Adrenal gland (tissue), 12 donors: ENCODE measurements around the gene COL1A2. TPM values are rescaled to one million over a fixed set of nuclear protein-coding genes. Genes with fewer than 3 reads are reported as not detected.

Source experiments
- DNase-seq, 7 donors: peaks; one replicate each; pipeline ENCODE4 v3.0.0-alpha.2; 2019 to 2020
- H3K27ac ChIP-seq, 5 donors: fragments of 200-600 bp; sonication (generic) in 4 of 5; 1 replicate in 3 of 5; 2 replicates in 2 of 5; pipeline versions ENCODE4 v1.5.1 to v1.8.0; 2016 to 2020; ENCODE audit warnings: mild to moderate bottlenecking in 1 of 5
- H3K27me3 ChIP-seq: fragments of 200-600 bp; 2 replicates; pipeline ENCODE4 v1.8.0; 2021
- H3K36me3 ChIP-seq, 2 donors: fragments of 200-600 bp; replicated peaks in 1 of 2; 1 replicate in 1 of 2; 2 replicates in 1 of 2; pipeline versions ENCODE4 v1.5.1 to v1.8.0; 2018 to 2022
- H3K4me1 ChIP-seq, 2 donors: fragments of 200-600 bp; replicated peaks in 1 of 2; 1 replicate in 1 of 2; 2 replicates in 1 of 2; pipeline versions ENCODE4 v1.5.1 to v1.8.0; 2018 to 2021
- H3K4me3 ChIP-seq, 4 donors: fragments of 200-600 bp; sonication (generic) in 3 of 4; one replicate each; pipeline ENCODE4 v1.5.1; 2016 to 2018
- H3K9me3 ChIP-seq, 3 donors: fragments of 200-600 bp; sonication (generic) in 1 of 3; replicated peaks in 1 of 3; 1 replicate in 2 of 3; 2 replicates in 1 of 3; pipeline versions ENCODE4 v1.5.1 to v1.8.0; 2016 to 2021
- POLR2A ChIP-seq, 2 donors: fragments of 450-650 bp; IDR thresholded peaks; one replicate each; pipeline ENCODE4 v1.6.1; 2017; ENCODE audit warnings: antibody characterized with exemption in 2 of 2, mild to moderate bottlenecking in 2 of 2, moderate library complexity in 1 of 2
- WGBS, 4 donors: extraction: QIAGEN DNeasy Blood & Tissue Kit in 2 of 4; methylation state at CpG; one replicate each; pipeline versions ENCODE4 v1.1.5 to v1.1.7; 2013 to 2017; 5-methylcytosine and 5-hydroxymethylcytosine counted together
- intact Hi-C, 2 donors: fragments of 100-400 bp; cut with DNase I; formaldehyde crosslinking; loops; one replicate each; pipeline versions ENCODE4 v1.14.1 to v1.15.0; 2022 to 2023
- polyA plus RNA-seq, 3 donors: library from polyadenylated mRNA; stranded (reverse); fragments of 200-250 nt in 2 of 3; fragments of 350-450 nt in 1 of 3; fragmentation: Illumina TruSeq in 1 of 3; extraction: RNeasy Lipid Tissue Mini Kit (QIAGEN cat#74804) in 1 of 3; gene quantifications; one replicate each; pipeline ENCODE4 v1.2.3, GENCODE V29; 2013 to 2014
- total RNA-seq, 9 donors: library from RNA; depleted of rRNA in 4 of 9; stranded (reverse); fragments of >200 nt in 4 of 9; fragments of 120-200 nt in 1 of 9; fragmentation: NEBNext Ultra II Directional in 1 of 9; extraction: Animal tissue kit (Norgen Biotek cat#: 25700) in 1 of 9; gene quantifications; one replicate each; pipeline versions ENCODE4 v1.1.0 to v1.2.4, GENCODE V29; 2013 to 2023
- TF ChIP-seq, protein P1 (sequence below), 6 experiments: fragments of 450-650 bp in 4 of 6; fragments of 200-600 bp in 2 of 6; sonication (generic) in 1 of 6; IDR thresholded peaks; 1 replicate in 5 of 6; 2 replicates in 1 of 6; pipeline versions ENCODE4 v1.5.1 to v1.8.0; 2016 to 2021; ENCODE audit warnings: antibody characterized with exemption in 6 of 6, mild to moderate bottlenecking in 2 of 6, moderate library complexity in 1 of 6
- donor health status: healthy with polysubstance abuse.
- donor health status: Bipolar disorder and iron deficiency.
- donor health status: DM: yes; HTN: yes; CAD: no.
- donor health status: DM: no; HTN: no; CAD: no.
- donor health status: DM: no; HTN: no; CAD: no.
- donor health status: DM: yes; HTN: yes; CAD: no.

The COL1A2 gene
- total and polyA plus RNA-seq, 12 donors = 74.6 to 475 (median 182) TPM

DNA sequence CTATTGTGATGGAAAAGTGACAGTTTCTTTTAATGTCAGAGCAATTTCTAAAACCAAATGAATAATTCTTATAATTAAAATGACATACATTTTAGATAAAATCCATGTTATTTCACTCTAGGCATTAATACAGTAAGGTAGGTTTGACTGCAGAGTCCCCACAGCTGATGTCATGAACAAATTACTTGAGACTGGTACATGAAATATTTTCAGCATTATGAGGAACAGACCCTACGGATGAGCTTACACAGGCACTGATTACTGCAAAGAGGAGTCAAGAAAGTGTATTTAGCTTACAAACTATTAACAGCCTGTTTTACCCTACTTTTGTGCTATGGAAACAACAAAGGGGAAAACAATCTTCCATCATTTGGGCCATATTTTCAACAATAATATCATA lies 8.9 kb downstream of the COL1A2 start:
- Histone ChIP-seq H3K4me1 (no peaks in the 10 kb centered on the region), H3K9me3 (no peaks in the 10 kb centered on the region), H3K27ac (no peak overlapping the region), H3K27me3 (no peaks in the 10 kb centered on the region), H3K36me3 (no peaks in the 10 kb centered on the region), H3K4me3 (no peak overlapping the region)
- TF ChIP-seq POLR2A (IDR thresholded peaks at IDR 0.05) = no peak
- TF ChIP-seq, protein P1, sequence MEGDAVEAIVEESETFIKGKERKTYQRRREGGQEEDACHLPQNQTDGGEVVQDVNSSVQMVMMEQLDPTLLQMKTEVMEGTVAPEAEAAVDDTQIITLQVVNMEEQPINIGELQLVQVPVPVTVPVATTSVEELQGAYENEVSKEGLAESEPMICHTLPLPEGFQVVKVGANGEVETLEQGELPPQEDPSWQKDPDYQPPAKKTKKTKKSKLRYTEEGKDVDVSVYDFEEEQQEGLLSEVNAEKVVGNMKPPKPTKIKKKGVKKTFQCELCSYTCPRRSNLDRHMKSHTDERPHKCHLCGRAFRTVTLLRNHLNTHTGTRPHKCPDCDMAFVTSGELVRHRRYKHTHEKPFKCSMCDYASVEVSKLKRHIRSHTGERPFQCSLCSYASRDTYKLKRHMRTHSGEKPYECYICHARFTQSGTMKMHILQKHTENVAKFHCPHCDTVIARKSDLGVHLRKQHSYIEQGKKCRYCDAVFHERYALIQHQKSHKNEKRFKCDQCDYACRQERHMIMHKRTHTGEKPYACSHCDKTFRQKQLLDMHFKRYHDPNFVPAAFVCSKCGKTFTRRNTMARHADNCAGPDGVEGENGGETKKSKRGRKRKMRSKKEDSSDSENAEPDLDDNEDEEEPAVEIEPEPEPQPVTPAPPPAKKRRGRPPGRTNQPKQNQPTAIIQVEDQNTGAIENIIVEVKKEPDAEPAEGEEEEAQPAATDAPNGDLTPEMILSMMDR (IDR thresholded peaks at IDR 0.05) = no peak
- DNase-seq = no peak
- intact Hi-C loops = no loop called here
- WGBS, 4 donors = 42 to 86% (median 76%) methylated on average over 1 of the region's 1 CpG

DNA sequence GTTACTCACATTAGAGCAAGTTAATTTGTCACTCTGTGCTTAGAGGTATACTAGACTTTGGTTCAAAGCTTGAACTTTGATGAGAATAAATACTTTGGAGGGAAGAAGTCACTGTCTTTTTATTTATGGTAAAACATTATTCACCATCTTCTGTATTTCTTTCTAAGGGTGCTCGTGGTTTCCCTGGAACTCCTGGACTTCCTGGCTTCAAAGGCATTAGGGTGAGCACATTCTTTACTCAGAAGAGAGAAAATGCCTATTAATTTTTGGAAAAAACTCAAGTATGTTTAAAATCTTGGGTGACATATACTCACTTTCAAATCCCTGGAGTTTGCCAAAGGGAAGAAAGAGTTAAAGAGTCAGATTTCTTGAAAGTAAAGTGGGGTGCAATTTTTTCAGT lies 10.8 kb downstream of the COL1A2 start:
- H3K36me3 ChIP-seq = peaks cover 0 to 6% of the 10 kb centered on the region in 2 donors

DNA sequence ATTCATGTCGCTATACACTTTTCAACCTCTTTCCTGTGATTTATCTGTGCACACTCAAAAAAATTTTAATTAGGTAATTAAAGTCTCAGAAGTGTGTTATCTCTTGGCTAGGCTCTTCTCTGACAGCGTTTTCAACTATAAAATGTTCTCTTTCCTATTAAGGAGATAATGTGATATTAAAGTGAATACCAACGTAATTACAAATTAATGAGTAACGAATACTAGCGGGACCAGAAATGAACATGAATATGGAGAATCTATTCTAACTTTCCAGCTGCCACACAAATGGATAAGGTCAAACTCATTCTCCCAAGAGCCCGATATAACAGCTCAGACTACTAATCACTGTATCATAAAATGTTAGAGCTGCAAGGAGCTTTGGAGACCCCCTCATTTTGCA lies 12.0 kb downstream of the COL1A2 start:
- H3K9me3 ChIP-seq = no peaks in the 10 kb centered on the region
- intact Hi-C loops = no loop called here
- no peaks in the 10 kb centered on the region for H3K4me1 ChIP-seq
- DNase-seq = no peak
- no peak overlapping the region for H3K27ac ChIP-seq
- TF ChIP-seq, protein P1 (IDR thresholded peaks at IDR 0.05) = no peak
- TF ChIP-seq POLR2A (IDR thresholded peaks at IDR 0.05) = no peak
- H3K4me3 ChIP-seq = no peak overlapping the region
- H3K27me3 ChIP-seq = no peaks in the 10 kb centered on the region
- H3K36me3 ChIP-seq = peaks cover 0 to 6% of the 10 kb centered on the region in 2 donors
- 77 to 84% (median 80%) methylated on average over 6 of the region's 6 CpGs for WGBS, 4 donors

More for the DNA sequence above, 10.8 kb downstream of the COL1A2 start:
- H3K4me1 ChIP-seq = no peaks in the 10 kb centered on the region
- intact Hi-C loops = no loop called here
- H3K9me3 ChIP-seq = no peaks in the 10 kb centered on the region
- no peak for TF ChIP-seq POLR2A (IDR thresholded peaks at IDR 0.05)
- H3K4me3 ChIP-seq = no peak overlapping the region
- no peak overlapping the region for H3K27ac ChIP-seq
- no peak for DNase-seq
- H3K27me3 ChIP-seq = no peaks in the 10 kb centered on the region
- WGBS, 4 donors = 62 to 74% (median 65%) methylated on average over 1 of the region's 1 CpG

DNA sequence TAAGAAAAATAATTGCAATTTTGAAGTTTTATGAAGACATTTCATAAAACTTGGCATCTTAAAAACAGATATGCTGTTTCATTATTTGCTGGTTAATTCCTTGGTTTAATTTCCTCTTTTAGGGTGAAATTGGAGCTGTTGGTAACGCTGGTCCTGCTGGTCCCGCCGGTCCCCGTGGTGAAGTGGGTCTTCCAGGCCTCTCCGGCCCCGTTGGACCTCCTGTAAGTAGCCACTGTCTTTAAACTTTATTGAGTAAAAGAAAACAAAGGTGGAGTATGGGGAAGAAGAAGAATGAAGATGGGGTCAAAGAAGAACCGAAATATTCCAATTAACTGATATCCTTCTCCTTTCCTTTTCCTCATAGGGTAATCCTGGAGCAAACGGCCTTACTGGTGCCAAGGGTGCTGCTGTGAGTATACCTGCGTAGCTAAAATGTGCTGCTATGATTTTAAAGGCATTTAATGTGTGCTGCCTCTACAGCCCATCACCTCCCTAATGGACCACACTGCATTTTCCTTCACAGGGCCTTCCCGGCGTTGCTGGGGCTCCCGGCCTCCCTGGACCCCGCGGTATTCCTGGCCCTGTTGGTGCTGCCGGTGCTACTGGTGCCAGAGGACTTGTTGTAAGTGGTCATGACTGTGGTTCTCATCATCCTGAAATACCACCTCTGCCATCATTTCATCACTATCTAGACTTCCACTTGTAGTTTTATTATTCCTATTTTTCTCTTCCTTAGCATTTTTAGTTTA lies 14.7 kb downstream of the COL1A2 start:
- Histone ChIP-seq H3K27me3 (no peaks in the 10 kb centered on the region), H3K9me3 (no peaks in the 10 kb centered on the region), H3K36me3 (peaks cover 0 to 9% of the 10 kb centered on the region in 2 donors), H3K27ac (no peak overlapping the region), H3K4me3 (no peak overlapping the region), H3K4me1 (no peaks in the 10 kb centered on the region)
- TF ChIP-seq, protein P1 (IDR thresholded peaks at IDR 0.05) = no peak
- no peak for TF ChIP-seq POLR2A (IDR thresholded peaks at IDR 0.05)
- intact Hi-C loops = no loop called here
- 81 to 88% (median 83%) methylated on average over 15 of the region's 15 CpGs for WGBS, 4 donors
- no peak for DNase-seq
